Measurements from ENCODE around the gene SP3.

SP3 gene

DNA sequence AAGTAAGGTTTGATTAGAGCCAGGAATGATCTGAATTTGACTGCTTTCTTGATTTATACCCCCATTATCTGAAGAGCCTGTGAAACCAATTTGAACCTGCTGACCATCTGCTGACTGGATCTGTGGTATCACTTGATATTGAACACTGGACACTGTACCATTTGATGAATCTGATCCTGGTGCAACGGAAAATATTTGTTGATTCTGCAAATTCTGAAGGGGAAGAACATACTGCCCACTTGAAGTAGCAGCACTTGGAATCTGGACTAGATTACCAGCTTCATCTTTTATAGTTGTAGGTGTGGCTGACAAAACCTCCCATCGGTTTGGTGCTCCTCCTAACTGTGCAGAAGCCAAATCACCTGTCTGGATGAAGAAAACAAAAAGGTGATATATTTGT is 9.3 kb downstream of the SP3 start:
- Mint-ChIP-seq H3K4me3 (no peak overlapping the region), H3K27me3 (no peaks in the 10 kb centered on the region), H3K4me1 (peaks cover 78% of the 10 kb centered on the region), H3K36me3 (peaks cover 73% of the 10 kb centered on the region), H3K9me3 (no peaks in the 10 kb centered on the region), H3K27ac (no peak overlapping the region)
- no peak for DNase-seq
- CTCF ChIA-PET = no interaction called here

DNA sequence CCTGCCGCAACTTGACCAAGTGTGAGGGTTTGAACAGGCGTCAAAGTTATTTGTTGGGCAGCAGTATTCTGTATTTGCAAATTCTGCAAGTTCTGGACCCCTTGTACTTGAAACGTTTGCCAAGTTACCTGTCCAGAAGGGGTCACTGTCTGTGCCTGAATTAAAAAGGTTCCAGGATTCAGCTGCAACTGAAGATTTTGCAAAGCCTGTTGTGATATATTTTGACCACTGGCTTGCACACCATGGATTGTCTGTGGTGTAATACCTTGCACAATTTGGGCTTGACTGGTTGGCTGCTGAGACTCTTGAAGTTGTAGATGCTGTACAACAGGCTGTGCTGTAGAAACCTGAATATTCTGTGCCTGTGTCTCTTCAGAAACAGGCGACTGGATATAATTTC is 10.2 kb downstream of the SP3 start:
- no peak for DNase-seq
- H3K27me3 Mint-ChIP-seq = no peaks in the 10 kb centered on the region
- H3K27ac Mint-ChIP-seq = no peak overlapping the region
- no peak overlapping the region for H3K4me3 Mint-ChIP-seq
- CTCF ChIA-PET = no interaction called here
- H3K9me3 Mint-ChIP-seq = no peaks in the 10 kb centered on the region
- H3K4me1 Mint-ChIP-seq = peaks cover 75% of the 10 kb centered on the region
- peaks cover 69% of the 10 kb centered on the region for H3K36me3 Mint-ChIP-seq

DNA sequence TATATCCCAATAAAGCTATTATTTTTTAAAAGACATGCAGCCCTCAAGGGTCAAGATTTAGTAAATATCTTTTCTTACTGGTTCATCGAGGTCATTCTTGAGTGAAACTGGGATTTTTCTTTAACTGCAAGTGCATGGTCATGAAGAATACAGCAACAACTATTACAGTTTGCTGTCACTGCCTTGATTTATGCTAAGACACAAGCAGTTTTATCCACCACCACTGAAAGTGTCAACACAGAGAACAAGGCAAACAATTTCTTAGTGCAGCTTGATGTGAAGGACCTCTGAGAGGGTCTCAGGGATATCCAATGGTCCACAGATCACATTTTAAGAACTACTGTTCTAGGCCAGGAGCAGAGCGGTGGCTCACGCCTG is 12.1 kb downstream of the SP3 start:
- CTCF ChIA-PET = no interaction called here
- DNase-seq = no peak
- Mint-ChIP-seq H3K36me3 (peaks cover 60% of the 10 kb centered on the region), H3K9me3 (no peaks in the 10 kb centered on the region), H3K4me3 (no peak overlapping the region), H3K27ac (no peak overlapping the region), H3K27me3 (no peaks in the 10 kb centered on the region), H3K4me1 (peaks cover 66% of the 10 kb centered on the region)

DNA sequence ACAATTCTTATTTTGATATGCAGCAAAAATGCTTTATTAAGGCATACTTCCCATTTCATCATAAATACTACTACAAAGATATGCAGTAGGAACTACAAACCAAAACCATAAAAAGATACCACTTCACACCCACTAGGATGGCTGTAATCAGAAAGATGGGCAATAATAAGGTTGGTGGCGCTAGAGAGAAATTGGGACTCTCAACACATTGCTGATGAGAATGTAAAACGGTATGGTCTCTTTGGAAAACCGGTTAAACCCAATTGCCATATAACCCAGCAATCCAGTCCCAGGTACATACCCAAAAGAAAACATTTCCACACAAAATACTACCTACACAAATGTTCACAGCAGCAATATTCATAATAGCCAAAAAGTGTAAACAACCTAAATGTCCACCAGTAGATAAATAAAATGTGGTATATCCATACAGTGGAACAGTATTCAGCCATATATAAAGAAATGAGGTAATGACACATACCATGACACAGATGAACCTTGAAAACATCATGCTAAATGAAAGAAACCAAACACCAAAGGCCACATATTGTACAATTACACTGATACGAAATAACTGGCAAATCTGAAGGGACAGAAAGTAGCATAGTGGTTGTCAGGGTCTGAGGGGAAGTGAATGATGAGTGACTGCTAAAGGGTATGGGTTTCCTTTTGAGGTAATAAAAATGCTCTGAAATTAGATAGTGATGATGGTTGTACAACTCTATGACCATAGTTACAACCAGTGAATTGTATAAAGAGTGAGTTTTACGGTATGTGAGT is 12.7 kb downstream of the SP3 start:
- H3K27me3 Mint-ChIP-seq = no peaks in the 10 kb centered on the region
- no peak overlapping the region for H3K27ac Mint-ChIP-seq
- H3K9me3 Mint-ChIP-seq = no peaks in the 10 kb centered on the region
- peaks cover 67% of the 10 kb centered on the region for H3K4me1 Mint-ChIP-seq
- CTCF ChIA-PET = interaction anchor here (0.9 kb wide), 1 partner anchor 9 kb away, joined by 3 read pairs; no protein-coding TSS in a partner anchor
- peaks cover 64% of the 10 kb centered on the region for H3K36me3 Mint-ChIP-seq
- no peak for DNase-seq
- no peak overlapping the region for H3K4me3 Mint-ChIP-seq

DNA sequence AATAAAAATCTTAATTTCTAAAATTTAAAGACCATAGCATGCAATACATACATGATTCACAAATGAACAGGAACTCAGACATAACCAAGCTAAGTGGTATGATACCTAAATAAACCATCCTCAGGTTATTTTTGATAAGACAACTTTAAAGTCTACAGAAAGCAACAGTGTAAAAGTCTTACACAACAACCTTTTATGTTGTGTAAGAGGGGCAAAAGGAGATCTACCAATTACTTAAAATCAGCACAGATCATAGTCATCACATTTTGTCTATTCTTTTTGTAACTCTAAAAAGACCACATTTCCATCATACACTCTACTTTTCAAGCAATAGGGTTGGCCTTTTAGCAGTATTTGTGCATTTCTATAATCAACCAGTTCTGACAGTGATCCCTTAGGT is 16.3 kb downstream of the SP3 start:
- Mint-ChIP-seq H3K36me3 (peaks cover 42% of the 10 kb centered on the region), H3K9me3 (no peaks in the 10 kb centered on the region), H3K27me3 (no peaks in the 10 kb centered on the region), H3K27ac (no peak overlapping the region), H3K4me1 (peaks cover 45% of the 10 kb centered on the region), H3K4me3 (no peak overlapping the region)
- DNase-seq = no peak
- CTCF ChIA-PET = no interaction called here

DNA sequence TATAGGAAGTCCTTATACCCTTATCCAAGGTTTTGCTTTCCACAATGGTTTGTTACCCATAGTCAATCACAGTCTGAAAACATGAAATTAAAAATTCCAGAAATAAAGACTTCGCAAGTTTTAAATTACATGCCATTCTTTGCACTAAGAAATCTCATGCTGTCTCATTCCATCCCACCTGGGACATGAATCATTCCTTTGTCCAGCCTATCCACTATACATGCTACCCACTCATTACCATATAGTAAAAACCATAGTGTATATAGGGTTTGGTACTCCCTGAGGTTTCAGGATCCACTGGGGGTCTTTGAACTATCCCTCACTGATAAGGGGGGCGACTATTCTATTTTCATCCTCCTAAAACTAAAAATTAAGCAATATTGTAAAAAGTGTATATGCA is 17.0 kb downstream of the SP3 start:
- Mint-ChIP-seq H3K27me3 (no peaks in the 10 kb centered on the region), H3K9me3 (no peaks in the 10 kb centered on the region), H3K27ac (no peak overlapping the region), H3K36me3 (peaks cover 47% of the 10 kb centered on the region), H3K4me3 (no peak overlapping the region), H3K4me1 (peaks cover 46% of the 10 kb centered on the region)
- CTCF ChIA-PET = no interaction called here
- DNase-seq = no peak

DNA sequence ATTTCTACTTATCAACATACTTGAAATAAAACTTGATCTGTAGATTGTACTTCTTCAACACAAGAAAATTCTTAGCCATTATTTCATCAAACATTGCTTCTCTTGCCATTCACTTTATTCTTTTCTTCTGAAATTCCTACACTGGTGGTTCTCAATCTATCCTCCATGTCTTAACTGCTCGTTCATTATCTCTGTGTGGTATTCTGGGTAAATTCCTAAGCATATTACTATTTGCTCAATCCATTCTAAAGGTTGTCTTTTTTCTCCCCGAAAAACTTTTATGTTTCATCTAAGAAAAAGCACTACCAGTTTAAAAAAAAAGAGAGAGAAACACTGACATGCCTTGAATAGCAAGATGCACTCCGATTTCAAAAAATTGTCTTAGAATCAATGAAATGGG is 18.0 kb downstream of the SP3 start:
- DNase-seq = no peak
- Mint-ChIP-seq H3K27me3 (no peaks in the 10 kb centered on the region), H3K27ac (no peak overlapping the region), H3K9me3 (no peaks in the 10 kb centered on the region), H3K4me1 (peaks cover 41% of the 10 kb centered on the region), H3K4me3 (no peak overlapping the region), H3K36me3 (peaks cover 41% of the 10 kb centered on the region)
- CTCF ChIA-PET = no interaction called here

DNA sequence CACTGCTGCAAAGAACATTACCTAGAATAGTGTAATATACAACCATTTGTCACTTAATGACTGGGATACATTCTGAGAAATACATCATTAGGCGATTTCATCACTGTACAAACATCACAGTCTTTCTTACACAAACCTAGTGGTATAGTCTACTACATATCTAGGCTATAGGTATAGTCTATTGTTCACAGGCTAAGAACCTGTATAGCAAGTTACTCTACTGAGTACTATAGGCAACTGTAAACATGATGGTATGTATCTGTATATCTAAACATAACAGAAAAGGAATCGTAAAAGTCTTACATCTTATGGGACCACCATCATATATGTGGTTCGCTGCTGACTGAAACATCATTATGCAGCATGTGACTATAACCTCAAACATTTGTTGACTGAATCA is 21.4 kb downstream of the SP3 start:
- DNase-seq = no peak
- CTCF ChIA-PET = no interaction called here
- H3K27me3 Mint-ChIP-seq = no peaks in the 10 kb centered on the region
- H3K4me3 Mint-ChIP-seq = no peak overlapping the region
- no peak overlapping the region for H3K27ac Mint-ChIP-seq
- H3K9me3 Mint-ChIP-seq = no peaks in the 10 kb centered on the region
- H3K4me1 Mint-ChIP-seq = peaks cover 45% of the 10 kb centered on the region
- H3K36me3 Mint-ChIP-seq = peaks cover 40% of the 10 kb centered on the region

DNA sequence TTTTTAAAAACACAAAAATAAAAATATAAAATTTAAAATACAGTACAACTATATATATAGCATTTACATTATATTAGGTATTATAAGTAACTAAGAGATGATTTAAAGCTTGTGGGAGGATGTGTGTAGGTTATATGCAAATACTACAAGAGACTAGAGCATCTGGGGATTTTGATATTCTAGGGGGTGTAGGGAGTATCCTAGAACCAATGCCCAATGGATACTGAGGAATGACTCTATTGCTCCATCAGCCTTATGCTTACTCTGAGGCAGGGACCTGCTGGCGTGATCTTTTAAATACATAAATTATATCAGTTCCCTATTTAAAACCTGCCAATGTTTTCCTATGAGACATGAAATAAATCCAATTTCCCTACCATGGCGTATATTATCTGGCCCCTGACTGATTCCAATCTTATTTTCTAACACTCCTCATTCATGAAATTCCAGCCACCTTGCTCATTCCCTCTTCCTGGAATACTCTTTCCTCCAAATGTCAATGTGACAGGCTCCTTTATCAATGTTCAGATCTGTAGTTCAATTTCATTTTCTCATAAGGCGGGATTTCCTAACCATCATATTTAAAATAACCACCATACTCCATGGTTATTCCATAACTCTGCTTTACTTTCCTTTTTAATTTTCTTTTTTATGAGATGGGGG is 22.2 kb downstream of the SP3 start:
- no peaks in the 10 kb centered on the region for H3K9me3 Mint-ChIP-seq
- H3K27me3 Mint-ChIP-seq = no peaks in the 10 kb centered on the region
- peaks cover 42% of the 10 kb centered on the region for H3K36me3 Mint-ChIP-seq
- H3K4me3 Mint-ChIP-seq = no peak overlapping the region
- H3K27ac Mint-ChIP-seq = no peak overlapping the region
- no peak for DNase-seq
- CTCF ChIA-PET = no interaction called here
- H3K4me1 Mint-ChIP-seq = peaks cover 48% of the 10 kb centered on the region

DNA sequence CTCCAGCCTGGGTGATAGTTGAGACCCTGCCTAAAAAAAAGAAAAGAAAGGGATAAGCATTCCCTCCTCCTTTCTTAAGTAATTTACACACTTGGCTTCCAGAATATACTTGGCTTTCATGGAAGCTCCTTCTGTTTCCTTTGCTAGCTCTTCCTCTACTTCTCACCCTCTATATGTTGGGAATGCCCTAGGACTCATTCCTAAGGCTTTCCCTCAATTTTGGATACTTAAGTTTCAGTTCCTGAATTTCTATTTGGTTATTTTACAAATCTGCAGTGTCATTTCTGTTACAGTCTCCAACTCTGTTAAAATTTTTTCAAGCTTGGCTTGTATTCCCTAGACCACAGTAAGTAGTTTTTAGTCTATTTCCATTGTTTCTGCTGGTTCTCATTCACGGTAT is 23.6 kb downstream of the SP3 start:
- Mint-ChIP-seq H3K36me3 (peaks cover 35% of the 10 kb centered on the region), H3K27ac (peak overlapping the region; percentile 71), H3K9me3 (no peaks in the 10 kb centered on the region), H3K4me3 (no peak overlapping the region), H3K4me1 (peaks cover 43% of the 10 kb centered on the region), H3K27me3 (no peaks in the 10 kb centered on the region)
- CTCF ChIA-PET = no interaction called here
- no peak for DNase-seq

DNA sequence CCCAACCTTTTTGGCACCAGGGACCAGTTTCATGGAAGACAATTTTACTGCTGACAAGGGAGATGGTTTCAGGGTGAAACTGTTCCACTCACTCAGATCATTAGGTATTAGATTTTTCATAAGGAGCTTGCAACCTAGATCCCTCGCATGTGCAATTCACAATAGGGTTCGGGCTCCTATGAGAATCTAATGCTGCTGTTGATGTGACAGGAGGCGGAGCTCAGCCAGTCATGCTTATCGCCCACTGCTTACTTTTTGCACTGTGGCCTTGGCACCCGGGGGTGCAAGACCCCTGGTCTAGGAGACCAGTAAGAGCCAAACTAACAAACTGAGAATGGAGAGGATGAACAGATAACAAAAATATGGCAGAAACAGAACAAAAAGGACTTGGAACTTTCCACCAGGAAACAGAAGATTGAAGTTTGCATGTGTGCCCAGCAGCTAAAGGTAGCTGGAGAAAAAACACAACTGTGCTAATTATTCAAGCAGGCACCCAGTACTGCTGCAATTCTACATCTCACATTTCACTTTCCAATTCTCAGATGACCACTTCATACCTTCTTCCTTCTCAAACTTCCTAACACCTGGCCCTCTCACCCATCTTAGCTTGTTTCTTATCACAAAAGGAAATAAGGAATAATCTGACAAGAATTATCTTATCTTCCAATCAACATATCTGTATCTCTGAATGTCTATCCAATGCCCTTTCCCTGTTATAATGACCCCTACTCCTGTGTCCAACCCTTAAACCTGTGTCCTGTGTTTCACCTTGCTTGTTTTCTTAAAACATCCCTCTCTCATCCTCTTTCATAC is 24.8 kb downstream of the SP3 start:
- Mint-ChIP-seq H3K36me3 (peaks cover 33% of the 10 kb centered on the region), H3K27me3 (no peaks in the 10 kb centered on the region), H3K4me3 (no peak overlapping the region), H3K9me3 (no peaks in the 10 kb centered on the region), H3K27ac (no peak overlapping the region), H3K4me1 (peaks cover 43% of the 10 kb centered on the region)
- DNase-seq = no peak
- CTCF ChIA-PET = no interaction called here

DNA sequence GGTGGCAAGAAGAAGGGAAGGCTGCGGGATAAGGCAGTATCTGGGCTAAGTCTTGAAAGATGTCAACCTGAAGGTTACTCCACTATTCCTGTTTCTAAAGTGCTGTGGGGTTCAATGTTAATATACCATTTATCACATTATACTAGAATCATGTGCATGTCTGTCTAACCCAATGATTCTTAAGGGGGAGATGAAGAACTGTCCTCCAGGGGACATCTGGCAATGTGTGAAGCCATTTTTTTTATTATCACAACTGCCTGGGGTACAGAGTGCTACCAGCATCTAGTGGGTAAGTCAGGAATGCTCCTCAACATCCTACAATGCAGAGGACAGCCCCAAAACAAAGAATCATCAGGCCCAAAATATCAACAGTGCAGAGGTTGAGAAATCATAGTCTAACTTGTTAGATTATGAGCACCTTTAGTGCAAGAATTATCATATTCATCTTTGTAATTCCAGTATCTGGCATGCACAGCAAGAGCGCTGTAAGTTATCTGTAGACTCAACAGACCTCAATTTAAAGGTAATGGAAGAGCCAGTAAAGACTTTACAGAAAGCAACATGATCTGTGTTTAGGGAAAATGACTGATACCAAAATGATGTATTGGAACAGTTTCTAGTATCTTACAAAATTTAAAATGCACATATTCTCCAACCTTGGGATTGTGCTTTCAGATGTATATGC is 26.3 kb downstream of the SP3 start:
- H3K36me3 Mint-ChIP-seq = peaks cover 28% of the 10 kb centered on the region
- no peaks in the 10 kb centered on the region for H3K9me3 Mint-ChIP-seq
- no peak overlapping the region for H3K4me3 Mint-ChIP-seq
- no peak overlapping the region for H3K27ac Mint-ChIP-seq
- H3K27me3 Mint-ChIP-seq = no peaks in the 10 kb centered on the region
- DNase-seq = no peak
- CTCF ChIA-PET = no interaction called here
- peaks cover 40% of the 10 kb centered on the region for H3K4me1 Mint-ChIP-seq

DNA sequence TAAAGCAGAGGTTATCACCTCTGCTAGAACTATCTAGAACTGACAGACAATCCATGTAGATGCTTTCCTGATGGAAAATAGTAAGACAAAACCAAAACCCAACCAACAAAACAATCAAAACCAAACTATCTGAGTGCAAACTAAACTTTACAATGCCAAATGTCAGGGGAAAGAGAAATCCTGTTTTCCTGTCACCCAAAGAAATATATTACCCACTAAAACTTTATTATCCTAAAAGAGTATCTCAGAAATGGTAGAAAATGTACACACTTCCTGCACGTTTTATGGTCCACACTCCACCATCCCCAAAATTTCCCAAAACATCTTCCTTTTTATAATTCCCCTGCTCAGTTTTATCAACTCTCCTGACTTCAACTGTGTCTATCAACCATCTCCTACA is 29.9 kb downstream of the SP3 start:
- DNase-seq = no peak
- Mint-ChIP-seq H3K4me3 (no peak overlapping the region), H3K4me1 (peaks cover 20% of the 10 kb centered on the region), H3K27ac (no peak overlapping the region), H3K9me3 (no peaks in the 10 kb centered on the region), H3K27me3 (no peaks in the 10 kb centered on the region), H3K36me3 (peaks cover 26% of the 10 kb centered on the region)
- CTCF ChIA-PET = no interaction called here

DNA sequence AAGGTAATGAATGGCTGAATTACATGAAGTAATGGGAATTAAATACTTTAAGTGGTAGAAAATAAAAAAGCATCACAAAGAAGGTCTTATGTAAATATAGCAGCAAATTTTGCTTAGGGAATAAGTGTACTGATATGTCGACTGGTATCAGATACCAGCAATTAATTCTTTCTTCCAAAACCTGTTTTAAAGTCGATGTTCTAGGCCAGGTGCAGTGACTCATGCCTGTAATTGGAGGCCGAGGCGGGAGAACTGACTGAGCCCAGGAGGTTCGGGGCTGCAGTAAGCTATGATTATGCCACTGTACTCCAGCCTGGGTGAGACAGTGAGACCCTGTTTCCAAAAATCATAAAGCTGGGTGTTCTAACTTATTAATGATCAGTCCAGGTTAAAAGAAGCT is 30.3 kb downstream of the SP3 start:
- no peak overlapping the region for H3K27ac Mint-ChIP-seq
- H3K4me1 Mint-ChIP-seq = peaks cover 16% of the 10 kb centered on the region
- no peaks in the 10 kb centered on the region for H3K9me3 Mint-ChIP-seq
- no peak overlapping the region for H3K4me3 Mint-ChIP-seq
- DNase-seq = no peak
- CTCF ChIA-PET = interaction anchor here (0.6 kb wide), 1 partner anchor 464 kb away, joined by 3 read pairs; no protein-coding TSS in a partner anchor
- H3K27me3 Mint-ChIP-seq = no peaks in the 10 kb centered on the region
- peaks cover 28% of the 10 kb centered on the region for H3K36me3 Mint-ChIP-seq
